PC-3 (cell line): ENCODE measurements around the gene CAPN8. TPM values are rescaled to one million over a fixed set of nuclear protein-coding genes. Genes with fewer than 3 reads are reported as not detected.

Source experiments
- ATAC-seq: fragments of 200-7000 bp; cut with Tn5 transposase; 2 replicates; pipeline ENCODE4 v1.9.1; 2020; ENCODE audit warnings: mild to moderate bottlenecking, moderate library complexity
- BruUV-seq: library from RNA; stranded (reverse); fragments of 400-500 nt; replicated peaks from 2 replicates; lab custom pipeline; 2021; lab: Mats Ljungman, UMichigan
- CTCF ChIA-PET: fragments of 300-600 bp; sonication (Branson Sonifier 250); formaldehyde crosslinking; loops from one replicate; lab custom pipeline; 2022; ENCODE audit warnings: antibody characterized with exemption; lab: Charles Lee
- POLR2A ChIA-PET: fragments of 300-600 bp; sonication (Branson Sonifier 250); formaldehyde crosslinking; loops from one replicate; lab custom pipeline; 2022; ENCODE audit warnings: antibody characterized with exemption; ENCODE audit not compliant: unreplicated experiment; lab: Charles Lee
- DNase-seq: peaks from one replicate; pipeline ENCODE4 v3.0.0-alpha.2; 2015
- H2AFZ ChIP-seq: fragments of 300-600 bp; sonication (generic); 2 replicates; pipeline ENCODE4 v1.6.0; 2016; ENCODE audit warnings: antibody characterized with exemption, low read length
- H3F3A ChIP-seq: fragments of 300-600 bp; sonication (generic); one replicate; pipeline ENCODE4 v1.6.0; 2017; ENCODE audit warnings: antibody characterized with exemption, low read length, control low read depth, mild to moderate bottlenecking; ENCODE audit not compliant: unreplicated experiment
- H3K27ac ChIP-seq: fragments of 300-600 bp; sonication (generic); 2 replicates; pipeline ENCODE4 v1.5.1; 2016; ENCODE audit warnings: mild to moderate bottlenecking, low read length
- H3K27me3 ChIP-seq: fragments of 300-600 bp; sonication (generic); 2 replicates; pipeline ENCODE4 v1.6.1; 2016; ENCODE audit warnings: low read length, mixed read lengths
- H3K36me3 ChIP-seq: fragments of 300-600 bp; sonication (generic); 2 replicates; pipeline ENCODE4 v1.6.1; 2016; ENCODE audit warnings: low read depth, mixed run types, low read length, mixed read lengths
- H3K4me1 ChIP-seq: fragments of 300-600 bp; sonication (generic); 2 replicates; pipeline ENCODE4 v1.5.1; 2016; ENCODE audit warnings: low read length; ENCODE audit not compliant: insufficient read depth
- H3K4me2 ChIP-seq: fragments of 300-600 bp; sonication (generic); 2 replicates; pipeline ENCODE4 v1.6.0; 2016; ENCODE audit warnings: low read length
- H3K4me3 ChIP-seq: fragments of 300-600 bp; sonication (generic); 2 replicates; pipeline ENCODE4 v1.5.1; 2016; ENCODE audit warnings: mild to moderate bottlenecking, low read length, mixed read lengths
- H3K79me2 ChIP-seq: fragments of 300-600 bp; sonication (generic); 2 replicates; pipeline ENCODE4 v1.6.1; 2017; ENCODE audit warnings: low read length, mixed read lengths
- H3K9ac ChIP-seq: fragments of 300-600 bp; sonication (generic); 2 replicates; pipeline ENCODE4 v1.6.0; 2016; ENCODE audit warnings: mild to moderate bottlenecking, low read length
- H3K9me2 ChIP-seq: fragments of 300-600 bp; sonication (generic); replicated peaks from 2 replicates; pipeline ENCODE4 v1.6.1; 2016; ENCODE audit warnings: mixed run types, low read length, mixed read lengths
- H3K9me3 ChIP-seq: fragments of 300-600 bp; sonication (generic); 2 replicates; pipeline ENCODE4 v1.6.1; 2016; ENCODE audit warnings: low read length, mixed read lengths
- H4K20me1 ChIP-seq: fragments of 300-600 bp; sonication (generic); 2 replicates; pipeline ENCODE4 v1.6.1; 2016; ENCODE audit warnings: low read length, mixed read lengths
- CTCF ChIP-seq: fragments of 300-600 bp; sonication (generic); conservative IDR thresholded peaks from 2 replicates; pipeline ENCODE4 v1.5.1; 2017; ENCODE audit warnings: antibody characterized with exemption, low read depth, mild to moderate bottlenecking, low read length
- EZH2 ChIP-seq: fragments of 300-600 bp; sonication (generic); IDR thresholded peaks from one replicate; pipeline ENCODE4 v1.6.1; 2017; ENCODE audit warnings: antibody characterized with exemption, mild to moderate bottlenecking, low read length; ENCODE audit not compliant: unreplicated experiment
- EZH2phosphoT487 ChIP-seq: fragments of 300-600 bp; sonication (generic); IDR thresholded peaks from 2 replicates; pipeline ENCODE4 v1.6.1; 2018; ENCODE audit warnings: mild to moderate bottlenecking, antibody characterized with exemption, low read length, borderline replicate concordance
- intact Hi-C: fragments of 100-400 bp; cut with micrococcal nuclease; formaldehyde crosslinking; loops from 2 replicates; pipeline ENCODE4 v1.9.0; 2023
- total RNA-seq: library from RNA; depleted of rRNA; stranded (reverse); fragments of >200 nt; gene quantifications from 2 replicates; pipeline ENCODE4 v1.2.3, GENCODE V29; 2014

Gene CAPN8
- total RNA-seq, 1 experiment from 2014 or later = 5.9 TPM

GRCh38 chr1:223709598-223709997 lies 44.1 kb upstream of the CAPN8 start:
- Histone ChIP-seq H3F3A (peaks cover 15% of the 10 kb centered on the region), H3K27me3 (no peaks in the 10 kb centered on the region), H4K20me1 (peaks cover 11% of the 10 kb centered on the region), H3K9me3 (no peaks in the 10 kb centered on the region), H3K4me2 (no peak overlapping the region), H3K27ac (no peak overlapping the region), H3K9me2 (no peaks in the 10 kb centered on the region), H3K36me3 (peaks cover 7% of the 10 kb centered on the region; the same call in 1 of the 2 replicates), H3K9ac (no peak overlapping the region), H3K79me2 (peaks cover 31% of the 10 kb centered on the region), H3K4me1 (peaks cover 84% of the 10 kb centered on the region), H3K4me3 (no peak overlapping the region), H2AFZ (no peak overlapping the region)
- ChIA-PET POLR2A (no interaction called here), CTCF (no interaction called here)
- intact Hi-C loops = loop anchor here (5.0 to 10.0 kb wide), 2 partner anchors 138 to 405 kb away; partner anchors contain the start of genes FBXO28 and TP53BP2
- BruUV-seq = no TSS peak
- DNase-seq (peak; percentile 55), ATAC-seq (no peak)
- no peak for TF ChIP-seq EZH2
- no peak for TF ChIP-seq EZH2phosphoT487
- TF ChIP-seq CTCF = peak; percentile 73

GRCh38 chr1:223708651-223709268 lies 43.3 kb upstream of the CAPN8 start:
- POLR2A ChIA-PET = interaction anchor here (0.6 kb wide), 2 partner anchors 23 to 174 kb away, joined by 3 to 4 read pairs; no protein-coding TSS in a partner anchor
- H3K27me3 ChIP-seq = no peaks in the 10 kb centered on the region
- no peak for DNase-seq
- peaks cover 4% of the 10 kb centered on the region; the same call in 1 of the 2 replicates for H4K20me1 ChIP-seq
- TF ChIP-seq EZH2 = no peak
- TF ChIP-seq CTCF = no peak
- TF ChIP-seq EZH2phosphoT487 = no peak
- peaks cover 84% of the 10 kb centered on the region for H3K4me1 ChIP-seq
- no peak for ATAC-seq
- BruUV-seq = no TSS peak
- H2AFZ ChIP-seq = no peak overlapping the region
- H3K4me2 ChIP-seq = 0 out of 2 replicates have a peak overlapping the region, but pooled peaks have one; percentile 0
- CTCF ChIA-PET = interaction anchor here (0.7 kb wide), 1 partner anchor 12 kb away, joined by 3 read pairs; no protein-coding TSS in a partner anchor
- H3K36me3 ChIP-seq = 0 out of 2 replicates have a peak, but pooled peaks cover 3% of the 10 kb centered on the region
- H3K9me2 ChIP-seq = no peaks in the 10 kb centered on the region
- 0 out of 2 replicates have a peak overlapping the region, but pooled peaks have one; percentile 14 for H3K9ac ChIP-seq
- no peaks in the 10 kb centered on the region for H3K9me3 ChIP-seq
- H3K79me2 ChIP-seq = peaks cover 31% of the 10 kb centered on the region
- H3K27ac ChIP-seq = peak overlapping the region; percentile 94
- H3K4me3 ChIP-seq = no peak overlapping the region
- H3F3A ChIP-seq = peaks cover 11% of the 10 kb centered on the region
- intact Hi-C loops = loop anchor here (5.0 to 10.0 kb wide), 2 partner anchors 139 to 406 kb away; partner anchors contain the start of genes FBXO28 and TP53BP2
